ENCODE measurements around the gene FAM50A. TPM values are rescaled to one million over a fixed set of nuclear protein-coding genes. Genes with fewer than 3 reads are reported as not detected.

FAM50A gene
- total RNA-seq, 1 donor from 2014 or later: 92.2 TPM

GRCh38 chrX:154446430-154446829, 2.5 kb downstream of the FAM50A start:
- no peak for TF ChIP-seq CTCF (IDR thresholded peaks at IDR 0.05)
- H3K4me1 Mint-ChIP-seq (ENCODE audit: unreplicated experiment): peaks cover 8% of the 10 kb centered on the region
- H3K27ac Mint-ChIP-seq (ENCODE audit: unreplicated experiment): no peak overlapping the region
- peaks cover 14% of the 10 kb centered on the region for H3K36me3 Mint-ChIP-seq (ENCODE audit: unreplicated experiment)
- no peak overlapping the region for H3K4me3 Mint-ChIP-seq (ENCODE audit: unreplicated experiment)
- no peak for DNase-seq (ENCODE audit: extremely low spot score, unreplicated experiment)
- no peaks in the 10 kb centered on the region for H3K9me3 Mint-ChIP-seq (ENCODE audit: unreplicated experiment)
- no peaks in the 10 kb centered on the region for H3K27me3 Mint-ChIP-seq (ENCODE audit: unreplicated experiment)

DNA sequence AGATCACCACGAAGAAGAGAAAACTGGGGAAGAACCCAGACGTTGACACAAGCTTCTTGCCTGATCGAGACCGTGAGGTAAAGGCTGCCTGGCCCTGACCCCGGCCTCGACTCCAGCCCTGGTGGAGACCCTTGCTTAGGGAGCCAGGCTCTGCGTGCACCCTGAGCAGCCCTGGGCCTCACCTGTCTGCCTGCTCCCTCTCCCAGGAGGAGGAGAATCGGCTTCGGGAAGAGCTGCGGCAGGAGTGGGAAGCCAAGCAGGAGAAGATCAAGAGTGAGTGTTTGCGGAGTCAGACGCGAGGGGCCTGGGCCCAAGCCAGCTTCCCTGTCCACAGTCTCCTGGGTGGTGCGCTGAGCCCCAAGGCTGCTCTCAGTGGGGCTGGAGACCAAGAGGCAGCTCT, 4.5 kb downstream of the FAM50A start:
- Mint-ChIP-seq H3K4me3 (ENCODE audit: unreplicated experiment) (no peak overlapping the region), H3K27ac (ENCODE audit: unreplicated experiment) (peak overlapping the region; percentile 34), H3K4me1 (ENCODE audit: unreplicated experiment) (peaks cover 6% of the 10 kb centered on the region), H3K9me3 (ENCODE audit: unreplicated experiment) (no peaks in the 10 kb centered on the region), H3K36me3 (ENCODE audit: unreplicated experiment) (peaks cover 13% of the 10 kb centered on the region), H3K27me3 (ENCODE audit: unreplicated experiment) (no peaks in the 10 kb centered on the region)
- no peak for DNase-seq (ENCODE audit: extremely low spot score, unreplicated experiment)
- no peak for TF ChIP-seq CTCF (IDR thresholded peaks at IDR 0.05)

DNA sequence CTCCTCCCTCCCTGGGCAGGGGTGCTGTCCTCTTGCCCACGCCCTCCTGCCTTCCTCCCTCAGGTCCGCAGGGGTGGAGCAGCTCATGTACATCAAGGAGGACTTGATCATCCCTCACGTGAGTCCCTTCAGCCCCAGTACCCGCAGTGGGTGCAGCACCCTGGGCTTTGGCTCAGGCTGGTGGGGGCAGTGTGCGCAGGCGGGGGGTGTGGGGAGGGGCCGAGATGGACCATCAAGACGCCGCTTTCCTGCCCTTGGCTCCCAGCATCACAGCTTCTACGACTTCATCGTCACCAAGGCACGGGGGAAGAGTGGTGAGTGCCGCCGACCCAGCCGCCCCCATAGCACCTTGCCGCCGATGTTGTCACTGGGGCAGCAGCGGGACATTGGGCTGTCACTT, 5.7 kb downstream of the FAM50A start:
- Mint-ChIP-seq H3K9me3 (ENCODE audit: unreplicated experiment) (no peaks in the 10 kb centered on the region), H3K27me3 (ENCODE audit: unreplicated experiment) (no peaks in the 10 kb centered on the region), H3K4me3 (ENCODE audit: unreplicated experiment) (no peak overlapping the region), H3K36me3 (ENCODE audit: unreplicated experiment) (peaks cover 14% of the 10 kb centered on the region), H3K4me1 (ENCODE audit: unreplicated experiment) (peaks cover 4% of the 10 kb centered on the region), H3K27ac (ENCODE audit: unreplicated experiment) (no peak overlapping the region)
- TF ChIP-seq CTCF (IDR thresholded peaks at IDR 0.05): no peak
- DNase-seq (ENCODE audit: extremely low spot score, unreplicated experiment): no peak

GRCh38 chrX:154450312-154450711, 6.4 kb downstream of the FAM50A start:
- Mint-ChIP-seq H3K4me3 (ENCODE audit: unreplicated experiment) (no peak overlapping the region), H3K36me3 (ENCODE audit: unreplicated experiment) (peaks cover 15% of the 10 kb centered on the region), H3K9me3 (ENCODE audit: unreplicated experiment) (no peaks in the 10 kb centered on the region), H3K27ac (ENCODE audit: unreplicated experiment) (no peak overlapping the region), H3K4me1 (ENCODE audit: unreplicated experiment) (peaks cover 4% of the 10 kb centered on the region), H3K27me3 (ENCODE audit: unreplicated experiment) (no peaks in the 10 kb centered on the region)
- no peak for DNase-seq (ENCODE audit: extremely low spot score, unreplicated experiment)
- no peak for TF ChIP-seq CTCF (IDR thresholded peaks at IDR 0.05)

GRCh38 chrX:154452823-154453222, 8.9 kb downstream of the FAM50A start:
- H3K27ac Mint-ChIP-seq (ENCODE audit: unreplicated experiment): no peak overlapping the region
- H3K4me3 Mint-ChIP-seq (ENCODE audit: unreplicated experiment): no peak overlapping the region

More at GRCh38 chrX:154452823-154453222, 8.9 kb downstream of the FAM50A start:
- H3K4me1 Mint-ChIP-seq (ENCODE audit: unreplicated experiment): peaks cover 3% of the 10 kb centered on the region
- DNase-seq (ENCODE audit: extremely low spot score, unreplicated experiment): no peak
- no peaks in the 10 kb centered on the region for H3K27me3 Mint-ChIP-seq (ENCODE audit: unreplicated experiment)
- TF ChIP-seq CTCF (IDR thresholded peaks at IDR 0.05): no peak
- peaks cover 13% of the 10 kb centered on the region for H3K36me3 Mint-ChIP-seq (ENCODE audit: unreplicated experiment)
- no peaks in the 10 kb centered on the region for H3K9me3 Mint-ChIP-seq (ENCODE audit: unreplicated experiment)

All from osteocyte (in vitro differentiated cells).